Kidney epithelial cell (primary cell): ENCODE data around the gene CFAP54. TPM values are rescaled to one million over a fixed set of nuclear protein-coding genes. Genes with fewer than 3 reads are reported as not detected.

ENCODE experiments used
- DNase-seq: peaks from one replicate; pipeline ENCODE4 v3.0.0-alpha.2; 2010; ENCODE audit warnings: low read depth
- H3K27me3 ChIP-seq: 2 replicates; pipeline ENCODE4 v1.6.0; 2011; ENCODE audit warnings: low read length; ENCODE audit not compliant: control insufficient read depth, insufficient read depth
- H3K36me3 ChIP-seq: 2 replicates; pipeline ENCODE4 v1.5.1; 2011; ENCODE audit warnings: low read length; ENCODE audit not compliant: control insufficient read depth, insufficient read depth
- H3K4me3 ChIP-seq: 2 replicates; pipeline ENCODE4 v1.5.1; 2011; ENCODE audit warnings: low read depth, mild to moderate bottlenecking, control low read depth, low read length
- CTCF ChIP-seq: IDR thresholded peaks from 2 replicates; pipeline ENCODE4 v1.5.1; 2011; ENCODE audit warnings: mild to moderate bottlenecking, moderate library complexity, low read length, control low read depth, inconsistent platforms; ENCODE audit not compliant: insufficient read depth, poor library complexity, severe bottlenecking
- total RNA-seq: library from RNA; depleted of rRNA; stranded (reverse); fragments of >200 nt; gene quantifications from 2 replicates; pipeline ENCODE4 v1.2.3, GENCODE V29; 2015

Gene CFAP54
- total RNA-seq, 1 donor from 2014 or later: 0.79 TPM

- Histone ChIP-seq H3K27me3 (no peaks in the 10 kb centered on the region), H3K36me3 (no peaks in the 10 kb centered on the region), H3K4me3 (no peak overlapping the region)
- no peak for DNase-seq
- TF ChIP-seq CTCF: no peak
Observed at GRCh38 chr12:96605684-96606083, 116.3 kb downstream of the CFAP54 start.

GRCh38 chr12:96606134-96606533 is 116.8 kb downstream of the CFAP54 start:
- H3K36me3 ChIP-seq: no peaks in the 10 kb centered on the region
- no peak overlapping the region for H3K4me3 ChIP-seq
- no peak for DNase-seq
- H3K27me3 ChIP-seq: no peaks in the 10 kb centered on the region
- no peak for TF ChIP-seq CTCF

GRCh38 chr12:96606644-96607043 is 117.3 kb downstream of the CFAP54 start:
- Histone ChIP-seq H3K27me3 (no peaks in the 10 kb centered on the region), H3K36me3 (no peaks in the 10 kb centered on the region), H3K4me3 (no peak overlapping the region)
- no peak for TF ChIP-seq CTCF
- DNase-seq: no peak

- no peaks in the 10 kb centered on the region for H3K36me3 ChIP-seq
- TF ChIP-seq CTCF: no peak
- no peaks in the 10 kb centered on the region for H3K27me3 ChIP-seq
- DNase-seq: no peak
- no peak overlapping the region for H3K4me3 ChIP-seq
Observed at GRCh38 chr12:96617178-96617577, 127.8 kb downstream of the CFAP54 start.

GRCh38 chr12:96623155-96623554 is 133.8 kb downstream of the CFAP54 start:
- Histone ChIP-seq H3K36me3 (no peaks in the 10 kb centered on the region), H3K4me3 (no peak overlapping the region), H3K27me3 (no peaks in the 10 kb centered on the region)
- TF ChIP-seq CTCF: no peak
- no peak for DNase-seq

- Histone ChIP-seq H3K27me3 (no peaks in the 10 kb centered on the region), H3K4me3 (no peak overlapping the region), H3K36me3 (no peaks in the 10 kb centered on the region)
- TF ChIP-seq CTCF: no peak
- DNase-seq: no peak
Observed at GRCh38 chr12:96623656-96624217, 134.4 kb downstream of the CFAP54 start.
